Lung microvascular endothelial cell (primary cell): ENCODE results near the gene GAL. TPM values are rescaled to one million over a fixed set of nuclear protein-coding genes. Genes with fewer than 3 reads are reported as not detected.

Experiments used
- DNase-seq, 2 donors: peaks; one replicate each; pipeline versions ENCODE4 v3.0.0 to v3.0.0-alpha.2; 2010; ENCODE audit warnings: low read depth in 2 of 2
- total RNA-seq: library from RNA; depleted of rRNA; stranded (reverse); fragments of >200 nt; gene quantifications from 2 replicates; pipeline ENCODE4 v1.2.1, GENCODE V29; 2014

GAL gene
- total RNA-seq, 1 donor from 2014 or later: 0.20 TPM

DNA sequence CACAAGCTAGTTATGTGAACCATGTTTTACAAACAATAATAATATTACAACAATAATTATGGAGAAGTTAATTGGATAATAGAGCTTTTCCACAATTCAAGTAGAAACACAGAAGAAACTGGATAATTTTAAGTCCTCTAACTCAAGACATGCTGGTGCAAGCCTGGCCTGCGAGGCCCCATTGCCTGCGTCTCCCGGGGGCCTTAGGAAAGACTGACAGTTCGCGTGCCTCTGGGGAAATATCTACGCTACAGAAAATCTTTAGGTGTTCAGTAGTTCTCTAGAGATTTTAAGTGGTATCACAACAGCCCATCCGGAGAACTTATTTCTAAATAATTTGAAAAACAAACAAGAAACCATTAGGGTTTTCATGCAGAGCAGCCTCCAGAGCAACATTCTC is 23.2 kb downstream of the GAL start:
- no peak for DNase-seq

DNA sequence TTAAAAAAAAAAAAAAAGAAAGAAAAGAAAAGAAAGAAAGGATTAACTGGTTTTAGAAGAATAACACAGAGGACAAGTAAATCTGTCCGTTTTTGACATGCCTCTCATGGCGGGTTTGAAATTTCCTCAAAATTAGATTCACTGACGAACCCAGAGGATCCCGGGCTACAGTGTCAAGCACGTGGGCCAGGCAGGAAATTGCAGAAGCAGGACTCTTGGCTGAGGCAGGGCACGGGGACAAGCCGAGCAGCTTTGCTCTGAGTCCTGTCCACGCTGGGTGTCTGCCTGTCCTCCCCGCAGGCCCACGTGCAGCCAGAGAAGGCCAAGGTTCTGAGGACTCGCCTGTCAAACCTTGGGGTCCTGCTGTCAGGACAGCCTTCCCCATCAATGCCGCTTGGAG is 24.7 kb downstream of the GAL start:
- DNase-seq: peak in 1 of 2 donors; percentile 25

DNA sequence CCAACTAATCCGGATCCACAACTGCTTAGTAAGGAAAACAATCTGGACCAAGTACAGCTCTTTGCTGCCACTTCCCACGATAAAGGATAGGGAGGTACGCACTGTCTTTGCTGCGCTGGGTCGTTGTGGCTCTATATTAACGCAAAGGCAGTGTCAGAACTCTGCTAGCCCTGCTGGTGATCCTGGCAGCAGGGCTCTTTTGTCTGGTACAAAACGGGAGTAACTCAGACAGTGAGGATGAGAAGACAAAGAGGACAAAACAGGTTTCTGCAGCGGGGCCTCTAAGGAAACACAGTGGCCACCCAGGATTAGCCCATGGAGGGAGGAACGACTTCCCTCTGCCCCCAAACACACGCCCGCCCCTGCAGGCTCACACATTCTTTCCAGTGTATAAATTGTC is 26.1 kb downstream of the GAL start:
- no peak for DNase-seq

DNA sequence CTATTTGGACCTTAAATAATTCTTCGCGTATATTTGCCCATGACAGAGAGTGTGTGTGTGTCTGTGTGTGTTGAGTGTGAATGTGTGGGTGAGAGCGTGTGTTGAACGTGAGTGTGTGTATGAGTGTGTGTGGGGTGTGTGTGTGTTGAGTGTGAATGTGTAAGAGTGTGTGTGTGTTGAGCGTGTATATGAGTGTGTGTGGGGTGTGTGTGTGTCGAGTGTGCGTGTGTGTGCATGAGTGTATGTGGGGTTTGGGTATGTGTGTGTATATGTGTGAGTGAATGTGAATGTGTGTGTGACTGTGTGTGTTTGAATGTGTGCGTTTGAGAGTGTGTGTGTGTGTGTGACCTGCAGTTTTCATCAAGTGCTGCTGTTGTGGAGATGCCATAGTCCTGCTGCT is 26.8 kb downstream of the GAL start:
- no peak for DNase-seq

DNA sequence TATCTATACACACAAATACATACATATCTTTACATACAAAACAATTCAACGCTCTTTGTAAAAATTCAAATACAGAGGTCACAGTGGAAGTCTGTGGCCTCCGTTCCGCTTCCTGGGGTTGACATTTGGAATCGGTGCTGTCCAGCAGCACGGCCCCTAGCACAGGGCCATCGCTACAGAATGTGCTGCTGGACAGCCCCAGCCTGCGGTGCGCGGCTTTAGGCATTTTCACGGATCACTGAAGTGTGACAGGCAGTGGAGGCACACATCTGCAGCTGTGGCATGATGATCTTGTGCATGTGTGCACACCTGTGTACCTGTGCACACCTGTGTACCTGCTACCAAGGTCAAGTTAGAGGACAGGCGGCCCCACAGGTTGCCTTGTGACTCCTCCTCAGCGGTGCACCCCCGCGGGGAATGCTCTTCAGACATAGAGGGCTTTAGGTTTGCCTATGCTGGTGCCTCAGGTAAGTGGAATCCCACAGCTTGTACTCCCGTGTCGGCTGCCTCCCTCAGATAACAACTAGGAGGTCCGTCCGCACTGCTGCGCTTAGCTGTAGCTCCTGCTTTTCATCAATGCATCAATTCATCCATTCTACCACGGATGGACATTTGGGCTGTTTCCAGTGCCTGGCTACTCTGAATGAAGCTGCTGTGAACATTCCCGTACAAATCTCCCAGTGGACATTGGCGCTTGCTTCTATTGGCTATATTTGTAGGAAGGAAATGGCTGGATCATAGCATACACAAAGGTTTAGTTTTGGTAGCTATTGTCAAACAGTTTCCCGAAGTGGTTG is 29.9 kb downstream of the GAL start:
- DNase-seq: peak in 1 of 2 donors; percentile 65

DNA sequence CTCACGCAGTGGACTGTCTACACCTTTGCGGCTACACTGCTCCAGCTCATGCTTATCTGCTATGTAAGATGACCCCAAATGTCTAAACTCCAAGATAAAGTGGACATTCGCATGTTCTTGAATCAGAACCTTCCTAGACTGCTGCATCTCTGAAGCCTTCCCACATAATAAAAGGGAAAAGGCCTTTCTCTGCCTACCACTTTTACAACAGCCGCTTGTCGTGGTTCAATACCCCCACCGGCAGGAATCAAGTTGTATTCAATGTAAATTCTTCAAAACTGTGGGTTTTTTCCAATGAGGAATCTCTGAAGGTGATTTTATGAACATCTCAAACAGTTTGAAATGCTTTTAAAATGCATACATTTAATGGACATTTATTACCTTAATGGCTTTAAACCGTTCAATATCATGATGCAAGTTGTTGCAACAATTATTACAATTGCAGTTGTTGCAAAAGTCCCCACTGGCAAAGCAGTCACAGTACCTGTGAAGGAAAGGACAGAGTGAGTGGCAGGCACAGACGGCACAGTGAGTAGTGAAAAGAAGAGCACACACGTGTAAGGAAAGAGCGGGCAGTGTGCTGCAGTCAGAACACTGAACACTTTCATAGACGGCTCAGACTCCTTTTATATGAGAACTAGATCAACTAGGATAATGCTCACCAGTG is 31.2 kb downstream of the GAL start:
- DNase-seq: no peak

DNA sequence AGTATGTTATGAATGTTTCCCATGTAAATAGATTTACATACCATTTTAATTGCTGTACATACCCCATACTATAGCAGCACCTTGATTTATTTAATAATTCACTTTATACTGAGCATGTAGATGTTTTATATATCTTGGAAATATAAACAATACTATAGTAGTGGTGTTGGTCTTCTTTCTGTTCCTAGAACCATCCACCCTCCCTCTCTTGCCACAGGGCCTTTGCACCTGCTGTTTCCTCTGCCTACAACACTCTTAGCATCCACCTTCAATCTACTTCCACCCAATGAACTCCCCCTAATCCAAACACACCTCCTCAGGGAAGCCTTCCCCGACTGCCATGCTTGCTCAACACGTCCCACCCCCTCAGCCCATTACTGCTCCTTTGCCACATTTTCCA is 36.7 kb downstream of the GAL start:
- no peak for DNase-seq

DNA sequence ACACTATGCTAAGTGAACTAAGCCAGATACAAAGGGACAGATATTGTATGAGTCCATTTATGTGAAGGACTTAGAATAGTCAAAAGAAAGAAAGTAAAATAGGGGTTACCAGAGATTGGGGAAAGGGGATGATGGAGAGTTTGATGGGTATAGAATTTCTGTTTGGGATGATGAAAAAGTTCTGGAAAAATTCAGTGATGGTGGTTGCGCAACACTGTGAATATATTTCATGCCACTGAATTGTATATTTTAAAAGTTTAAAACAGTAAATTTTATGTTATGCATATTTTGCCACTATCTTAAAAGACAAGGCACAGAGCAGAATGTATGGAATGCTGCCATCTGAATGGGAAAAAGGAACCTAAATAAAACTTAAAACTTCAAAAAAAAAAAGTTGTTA is 37.8 kb downstream of the GAL start:
- no peak for DNase-seq

DNA sequence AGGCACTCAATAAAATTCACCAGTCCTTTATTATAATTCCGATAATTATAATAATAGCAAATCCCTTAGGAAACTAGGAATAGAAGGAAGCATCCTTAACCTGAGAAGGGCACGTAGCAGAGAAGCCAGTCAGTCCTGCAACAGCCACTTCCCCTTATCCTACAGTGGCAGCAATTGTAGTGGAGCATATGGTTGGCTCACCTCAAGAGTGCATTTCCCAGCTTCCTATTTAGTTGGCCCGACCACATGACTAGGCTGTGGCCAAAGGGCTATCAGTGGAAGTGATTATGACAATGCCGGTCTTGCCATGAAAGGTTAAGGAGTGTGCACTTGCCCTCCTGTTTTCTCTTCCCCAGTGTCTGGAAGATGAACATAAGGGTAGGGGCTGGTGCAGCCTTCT is 39.9 kb downstream of the GAL start:
- peak in 1 of 2 donors; percentile 5 for DNase-seq

DNA sequence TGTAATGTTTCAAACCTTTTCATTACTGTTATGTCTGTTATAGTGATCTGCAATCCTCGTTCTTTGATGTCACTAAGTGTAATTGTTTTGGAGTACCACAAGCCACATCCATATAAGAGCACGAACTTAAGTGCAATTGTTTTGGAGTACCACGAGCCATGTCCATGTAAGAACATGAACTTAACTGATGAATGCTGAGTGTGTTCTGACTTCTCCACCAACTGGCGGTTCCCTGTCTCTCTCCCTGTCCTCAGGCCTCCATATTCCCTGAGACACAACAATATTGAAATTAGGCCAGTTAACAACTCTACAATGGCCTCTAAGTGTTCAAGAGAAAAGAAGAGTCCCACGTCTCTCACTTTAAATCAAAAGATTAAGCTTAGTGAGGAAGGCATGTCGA is 43.4 kb downstream of the GAL start:
- DNase-seq: peak; percentile 35 to 53

DNA sequence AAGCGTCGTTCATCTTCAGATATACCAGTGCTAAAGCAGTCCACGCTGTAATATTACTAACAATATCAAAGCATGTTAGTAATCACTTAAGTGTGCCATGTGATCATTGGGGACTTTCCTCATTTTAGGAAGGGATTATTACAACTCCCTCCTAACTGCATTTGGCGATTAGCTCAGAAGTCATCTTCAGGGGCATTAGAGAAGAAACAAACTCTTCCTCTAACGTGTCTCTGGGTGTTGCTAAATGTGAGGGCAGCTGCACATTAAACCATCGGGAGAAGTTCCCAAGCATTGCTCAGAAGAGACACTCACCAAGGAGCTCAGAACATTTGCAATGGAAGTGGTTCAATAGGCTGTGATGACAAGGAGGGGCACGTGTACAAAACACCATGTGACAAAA is 49.8 kb downstream of the GAL start:
- DNase-seq: no peak

DNA sequence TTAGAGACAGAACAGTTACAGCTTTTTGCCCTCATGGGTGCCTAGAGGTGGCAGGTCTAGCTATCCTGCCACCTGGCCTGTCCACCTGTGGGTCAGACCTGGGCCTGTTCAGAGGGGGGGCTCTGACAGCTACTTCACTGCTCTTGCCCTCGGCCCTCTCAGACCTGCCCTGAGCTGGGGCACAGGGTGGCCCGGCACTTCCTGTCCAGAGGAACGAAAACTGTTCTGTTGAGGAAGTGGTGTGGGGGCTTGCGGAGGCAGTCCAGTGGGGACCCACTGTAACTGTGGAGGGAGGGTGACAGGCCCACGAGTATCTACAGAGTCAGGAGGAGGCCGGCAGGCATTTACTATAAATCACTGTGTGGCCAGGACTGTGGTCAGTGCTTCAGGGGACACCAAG is 50.8 kb downstream of the GAL start:
- no peak for DNase-seq

DNA sequence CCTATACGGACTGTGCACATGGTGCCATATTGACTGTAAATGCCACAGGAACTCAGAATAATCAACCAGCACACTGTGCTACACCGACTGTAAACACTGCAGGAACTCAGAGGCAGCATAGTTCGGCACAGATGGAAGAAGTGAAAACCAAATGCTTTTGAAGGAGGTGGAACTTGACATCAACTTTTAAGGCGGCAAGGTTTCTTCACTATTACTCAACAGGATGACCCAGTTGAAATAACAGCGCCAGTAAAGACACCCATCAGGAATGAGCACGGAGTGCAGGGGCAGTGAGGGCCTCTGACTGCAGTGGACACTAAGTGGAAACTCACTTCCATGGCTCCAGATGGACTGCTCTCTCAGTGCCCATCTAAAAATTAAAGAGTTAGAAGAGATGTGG is 51.3 kb downstream of the GAL start:
- no peak for DNase-seq

Other genes with a start within 250 kb of the GAL start
- gene PPP6R3, start 223.8 kb upstream of the GAL start, total RNA-seq: 95.9 and 133 TPM in 2 replicates
- gene TESMIN, start 67.0 kb downstream of the GAL start, total RNA-seq: 0.79 and 1.7 TPM in 2 replicates
- 71.5 and 115 TPM in 2 replicates for gene CPT1A, start 157.4 kb downstream of the GAL start, total RNA-seq
- 58.6 and 73.8 TPM in 2 replicates for gene MRPL21, start 219.3 kb downstream of the GAL start, total RNA-seq
- gene IGHMBP2, start 219.3 kb downstream of the GAL start, total RNA-seq: 6.3 and 9.5 TPM in 2 replicates